K562 (cell line): ENCODE measurements around the gene DSC1. TPM values are rescaled to one million over a fixed set of nuclear protein-coding genes. Genes with fewer than 3 reads are reported as not detected.
A peak's percentile ranks its signal among the peaks of the same experiment; 100 is the strongest.

ENCODE experiments used
- ATAC-seq: fragments of 200-7000 bp; cut with Tn5 transposase; 3 replicates; pipeline ENCODE4 v1.9.1; 2020; ENCODE audit warnings: moderate library complexity
- BruUV-seq: library from RNA; stranded (reverse); fragments of 400-500 nt; replicated peaks from 2 replicates; lab custom pipeline; 2021; lab: Mats Ljungman, UMichigan
- CTCF ChIA-PET: fragments of 300-600 bp; formaldehyde crosslinking; extraction: SDS; loops from one replicate; lab custom pipeline; 2021; ENCODE audit warnings: low intra/inter-chr PET ratio; lab: Yijun Ruan, JAX
- POLR2A ChIA-PET: fragments of 300-600, 350-650 bp; sonication (Branson Sonifier 250); formaldehyde crosslinking; extraction: SDS; loops from one replicate; lab custom pipeline; 2021; ENCODE audit warnings: antibody characterized with exemption, inconsistent platforms; lab: Yijun Ruan, JAX
- DNase-seq, 4 experiments: peaks; one replicate each; pipeline versions ENCODE4 v3.0.0 to v3.0.0-alpha.2; 2011 to 2018; ENCODE audit warnings: low spot score in 3 of 4, mixed read lengths in 3 of 4; ENCODE audit errors: extremely low read depth in 1 of 4
- FAIRE-seq: peaks from 2 replicates; lab custom pipeline; 2011; peaks lifted over from hg19 to GRCh38; lab: Jason Lieb, UNC
- H2AFZ ChIP-seq: 2 replicates; pipeline ENCODE4 v1.6.0; 2011; ENCODE audit warnings: low read depth, low read length, control low read depth, inconsistent platforms
- H3K27ac ChIP-seq: fragments of 200-600 bp; 3 replicates; pipeline ENCODE4 v1.8.0; 2011; ENCODE audit warnings: low read depth, mild to moderate bottlenecking, control low read depth, inconsistent platforms, low read length, moderate library complexity, mixed read lengths; ENCODE audit errors: extremely low read depth
- H3K27me3 ChIP-seq, 2 experiments: fragments of 300-600 bp in 1 of 2; 2 replicates in 1 of 2; 3 replicates in 1 of 2; pipeline versions ENCODE4 v1.6.0 to v1.8.0; 2011; ENCODE audit warnings: inconsistent platforms in 2 of 2, low read length in 2 of 2, mild to moderate bottlenecking in 1 of 2, mixed read lengths in 1 of 2, moderate library complexity in 1 of 2; ENCODE audit not compliant: control insufficient read depth in 2 of 2, insufficient read depth in 2 of 2
- H3K36me3 ChIP-seq: fragments of 300-600 bp; 3 replicates; pipeline ENCODE4 v1.8.0; 2011; ENCODE audit warnings: mild to moderate bottlenecking, low read length, inconsistent platforms; ENCODE audit not compliant: control insufficient read depth, insufficient read depth
- H3K4me1 ChIP-seq, 2 experiments: fragments of 200-600 bp in 1 of 2; replicated peaks in 1 of 2; 2 replicates in 1 of 2; 3 replicates in 1 of 2; pipeline versions ENCODE4 v1.5.1 to v1.8.0; 2011; ENCODE audit warnings: inconsistent platforms in 2 of 2, low read length in 2 of 2, mild to moderate bottlenecking in 1 of 2, mixed read lengths in 1 of 2, moderate library complexity in 1 of 2; ENCODE audit not compliant: control insufficient read depth in 2 of 2, insufficient read depth in 2 of 2
- H3K4me2 ChIP-seq: 2 replicates; pipeline ENCODE4 v1.6.1; 2011; ENCODE audit warnings: low read length, control low read depth, inconsistent platforms, mixed read lengths; ENCODE audit not compliant: insufficient read depth
- H3K4me3 ChIP-seq: fragments of 200-600 bp; sonication (generic), shearing (Covaris generic); 2 replicates; pipeline ENCODE4 v1.5.1; 2016; ENCODE audit warnings: control low read depth, inconsistent platforms
- H3K79me2 ChIP-seq: fragments of 200-600 bp; 3 replicates; pipeline ENCODE4 v1.8.0; 2011; ENCODE audit warnings: low read length, inconsistent platforms; ENCODE audit not compliant: control insufficient read depth, insufficient read depth
- H3K9ac ChIP-seq, 2 experiments: 2 replicates each; pipeline versions ENCODE4 v1.6.0 to v1.6.1; 2011; ENCODE audit warnings: low read depth in 2 of 2, low read length in 2 of 2, control low read depth in 1 of 2, inconsistent platforms in 1 of 2, mild to moderate bottlenecking in 1 of 2, mixed read lengths in 1 of 2; ENCODE audit not compliant: insufficient read depth in 1 of 2
- H3K9me1 ChIP-seq: one replicate; pipeline ENCODE4 v1.6.0; 2011; ENCODE audit warnings: inconsistent platforms, mild to moderate bottlenecking, low read length, moderate library complexity; ENCODE audit not compliant: control insufficient read depth, insufficient read depth
- H3K9me3 ChIP-seq: replicated peaks from 2 replicates; pipeline ENCODE4 v1.5.1; 2011; ENCODE audit warnings: low read depth, low read length, inconsistent platforms; ENCODE audit not compliant: control insufficient read depth, insufficient read depth
- H4K20me1 ChIP-seq: replicated peaks from 2 replicates; pipeline ENCODE4 v1.6.1; 2011; ENCODE audit warnings: low read length, inconsistent platforms, mixed read lengths; ENCODE audit not compliant: control insufficient read depth, insufficient read depth
- ATF1 ChIP-seq, 2 experiments: fragments of 450-650 bp in 1 of 2; IDR thresholded peaks; 2 replicates each; pipeline ENCODE4 v1.6.1; 2016; ENCODE audit warnings: missing compliant biosample characterization in 1 of 2, missing genetic modification characterization in 1 of 2
- GABPB1 ChIP-seq: sonication (generic); formaldehyde crosslinking; IDR thresholded peaks from 2 replicates; pipeline ENCODE4 v1.8.0; 2022; ENCODE audit warnings: mild to moderate bottlenecking, missing genetic modification reagents
- MBD2 ChIP-seq: sonication (generic); IDR thresholded peaks from 2 replicates; pipeline ENCODE4 v1.6.1; 2016; ENCODE audit warnings: low read depth, borderline replicate concordance
- WGBS: fragments of 100-300 bp; shearing (Covaris generic); methylation state at CpG from one replicate; pipeline ENCODE4 v1.1.6; 2016; ENCODE audit warnings: low coverage, mixed read lengths; ENCODE audit not compliant: insufficient coverage; ENCODE audit errors: missing lambda C conversion rate; 5-methylcytosine and 5-hydroxymethylcytosine counted together
- in situ Hi-C: fragments of 300-500 bp; cut with MboI; formaldehyde crosslinking; loops from 4 replicates; pipeline ENCODE4 v1.15.0; 2018; ENCODE audit warnings: inconsistent platforms, mixed read lengths
- intact Hi-C: fragments of 100-400 bp; cut with micrococcal nuclease; formaldehyde crosslinking; loops from 2 replicates; pipeline ENCODE4 v1.14.2; 2022
- polyA plus RNA-seq, 8 experiments: library from polyadenylated mRNA; depleted of rRNA in 4 of 8; stranded (reverse) in 5 of 8; unstranded in 3 of 8; fragments of >200 nt; fragmentation: Nextera tagmentation in 2 of 8; fragmentation: Illumina TruSeq in 1 of 8; extraction: Ambion mirVana in 2 of 8; extraction: Trizol in 1 of 8; gene quantifications; 2 replicates each; pipeline versions ENCODE4 v1.2.1 to v1.2.3, GENCODE V29; 2011 to 2014; ENCODE audit warnings: inconsistent platforms in 1 of 8, missing spikeins in 1 of 8
- total RNA-seq, 7 experiments: library from RNA; depleted of rRNA in 6 of 7; stranded (reverse); fragments of >200 nt in 6 of 7; fragmentation: Illumina TruSeq in 2 of 7; extraction: Trizol in 2 of 7; gene quantifications; 2 replicates each; pipeline versions ENCODE4 v1.2.1 to v1.2.3, GENCODE V29; 2011 to 2021; ENCODE audit warnings: low replicate concordance in 1 of 7

The DSC1 gene
- total and polyA plus RNA-seq, 9 of the 15 experiments (the other 6 are each of a cell fraction or from before 2014, with no cell fraction given) = 0.04 to 0.07 (median 0.05) TPM; not detected in 4

- BruUV-seq = no TSS peak
- no peaks in the 10 kb centered on the region for H3K9me3 ChIP-seq
- intact Hi-C loops (no loop called here), in situ Hi-C loops (no loop called here)
- FAIRE-seq = no peak
- no peak overlapping the region for H3K4me2 ChIP-seq
- H3K27me3 ChIP-seq = no peaks in the 10 kb centered on the region
- no peak for ATAC-seq
- no peaks in the 10 kb centered on the region for H4K20me1 ChIP-seq
- H3K79me2 ChIP-seq = no peaks in the 10 kb centered on the region
- no peak overlapping the region for H2AFZ ChIP-seq
- H3K36me3 ChIP-seq = no peaks in the 10 kb centered on the region
- no peak overlapping the region for H3K4me3 ChIP-seq
- no peaks in the 10 kb centered on the region for H3K9me1 ChIP-seq
- no peaks in the 10 kb centered on the region for H3K4me1 ChIP-seq
- no peak for TF ChIP-seq MBD2
- TF ChIP-seq GABPB1 (CRISPR knock-in tag) = no peak
- no peak for DNase-seq
- 3% methylated on average over 2 of the region's 2 CpGs for WGBS
- no peak overlapping the region for H3K27ac ChIP-seq
- CTCF ChIA-PET = interaction anchor here (0.7 kb wide), 1 partner anchor 16 kb away, joined by 3 read pairs; no protein-coding TSS in a partner anchor
- POLR2A ChIA-PET = no interaction called here
- H3K9ac ChIP-seq = no peak overlapping the region
These were observed 768 bp downstream of the DSC1 start for GRCh38 chr18:31161757-31162418.

- FAIRE-seq = no peak
- 2% methylated on average over 13 of the region's 13 CpGs for WGBS
- no peak overlapping the region for H3K4me2 ChIP-seq
- no peak for TF ChIP-seq ATF1 (CRISPR knock-in tag; IDR thresholded peaks at IDR 0.05)
- TF ChIP-seq ATF1 (tag; IDR thresholded peaks at IDR 0.05) = peak; percentile 15; the same call in 1 of the 2 replicates
These were observed 5.6 kb downstream of the DSC1 start for GRCh38 chr18:31156821-31157763.

More at GRCh38 chr18:31156821-31157763, 5.6 kb downstream of the DSC1 start:
- H2AFZ ChIP-seq = no peak overlapping the region
- ATAC-seq (peak; percentile 73), DNase-seq (peak in 1 of 4 experiments; percentile 37)
- H3K9me1 ChIP-seq = no peaks in the 10 kb centered on the region
- no peaks in the 10 kb centered on the region for H4K20me1 ChIP-seq
- H3K4me3 ChIP-seq = no peak overlapping the region
- H3K27ac ChIP-seq = no peak overlapping the region
- BruUV-seq = no TSS peak
- intact Hi-C loops = no loop called here
- no peaks in the 10 kb centered on the region for H3K4me1 ChIP-seq
- H3K9me3 ChIP-seq = no peaks in the 10 kb centered on the region
- no peaks in the 10 kb centered on the region for H3K36me3 ChIP-seq
- no peak overlapping the region for H3K9ac ChIP-seq
- H3K79me2 ChIP-seq = no peaks in the 10 kb centered on the region
- ChIA-PET POLR2A (interaction anchor here (0.6 kb wide), 1 partner anchor 27 kb away, joined by 3 read pairs; no protein-coding TSS in a partner anchor), CTCF (no interaction called here)
- 0 out of 5 replicates have a peak, but pooled peaks cover 0 to 2% of the 10 kb centered on the region in 2 experiments for H3K27me3 ChIP-seq
- in situ Hi-C loops = no loop called here
